Measurements from ENCODE around the gene THAP7. TPM values are rescaled to one million over a fixed set of nuclear protein-coding genes. Genes with fewer than 3 reads are reported as not detected.
"Not testable (repeated sequence)": the region's sequence is repeated elsewhere in the genome, so short reads cannot be mapped to it uniquely, and the experiment has no call there.

Gene THAP7
- total RNA-seq, 1 donor from 2014 or later: 31.5 TPM

GRCh38 chr22:20977516-20978170, 24.3 kb downstream of the THAP7 start:
- Mint-ChIP-seq H3K4me3 (no peak overlapping the region), H3K36me3 (ENCODE audit: low read depth) (peaks cover 2% of the 10 kb centered on the region), H3K4me1 (peaks cover 18% of the 10 kb centered on the region), H3K9me3 (peaks cover 7% of the 10 kb centered on the region), H3K27me3 (no peaks in the 10 kb centered on the region), H3K27ac (no peak overlapping the region)
- DNase-seq: no peak
- intact Hi-C loops (cut with micrococcal nuclease): no loop called here

GRCh38 chr22:20977019-20977418, 24.9 kb downstream of the THAP7 start:
- intact Hi-C loops (cut with micrococcal nuclease): no loop called here
- H3K36me3 Mint-ChIP-seq (ENCODE audit: low read depth): no peaks in the 10 kb centered on the region
- H3K4me3 Mint-ChIP-seq: no peak overlapping the region
- H3K27me3 Mint-ChIP-seq: no peaks in the 10 kb centered on the region
- no peak overlapping the region for H3K27ac Mint-ChIP-seq
- H3K9me3 Mint-ChIP-seq: peaks cover 7% of the 10 kb centered on the region
- peaks cover 15% of the 10 kb centered on the region for H3K4me1 Mint-ChIP-seq
- no peak for DNase-seq

GRCh38 chr22:20976291-20976877, 25.5 kb downstream of the THAP7 start:
- no peaks in the 10 kb centered on the region for H3K36me3 Mint-ChIP-seq (ENCODE audit: low read depth)
- intact Hi-C loops (cut with micrococcal nuclease): no loop called here
- peaks cover 14% of the 10 kb centered on the region for H3K4me1 Mint-ChIP-seq
- H3K4me3 Mint-ChIP-seq: no peak overlapping the region
- no peaks in the 10 kb centered on the region for H3K27me3 Mint-ChIP-seq
- H3K9me3 Mint-ChIP-seq: peaks cover 7% of the 10 kb centered on the region
- H3K27ac Mint-ChIP-seq: no peak overlapping the region
- DNase-seq: no peak

GRCh38 chr22:20975541-20976290, 26.2 kb downstream of the THAP7 start:
- peaks cover 12% of the 10 kb centered on the region for H3K4me1 Mint-ChIP-seq
- no peak overlapping the region for H3K27ac Mint-ChIP-seq
- no peaks in the 10 kb centered on the region for H3K36me3 Mint-ChIP-seq (ENCODE audit: low read depth)
- no peaks in the 10 kb centered on the region for H3K27me3 Mint-ChIP-seq
- no peak overlapping the region for H3K4me3 Mint-ChIP-seq
- no peak for DNase-seq
- intact Hi-C loops (cut with micrococcal nuclease): no loop called here
- peaks cover 7% of the 10 kb centered on the region for H3K9me3 Mint-ChIP-seq

- Mint-ChIP-seq H3K27me3 (no peaks in the 10 kb centered on the region), H3K4me1 (peaks cover 5% of the 10 kb centered on the region), H3K27ac (no peak overlapping the region), H3K36me3 (ENCODE audit: low read depth) (no peaks in the 10 kb centered on the region), H3K4me3 (no peak overlapping the region), H3K9me3 (peaks cover 7% of the 10 kb centered on the region)
- intact Hi-C loops (cut with micrococcal nuclease): no loop called here
- no peak for DNase-seq
These were observed 27.5 kb downstream of the THAP7 start for GRCh38 chr22:20974336-20974955.

- Mint-ChIP-seq H3K27ac (no peak overlapping the region), H3K36me3 (ENCODE audit: low read depth) (no peaks in the 10 kb centered on the region), H3K4me3 (no peak overlapping the region), H3K4me1 (peaks cover under 1% of the 10 kb centered on the region), H3K9me3 (peaks cover 4% of the 10 kb centered on the region), H3K27me3 (no peaks in the 10 kb centered on the region)
- intact Hi-C loops (cut with micrococcal nuclease): no loop called here
- DNase-seq: no peak
These were observed 28.2 kb downstream of the THAP7 start for GRCh38 chr22:20973634-20974286.

- H3K27me3 Mint-ChIP-seq: no peaks in the 10 kb centered on the region
- no peaks in the 10 kb centered on the region for H3K4me1 Mint-ChIP-seq
- no peak for DNase-seq
- no peak overlapping the region for H3K4me3 Mint-ChIP-seq
- no peaks in the 10 kb centered on the region for H3K36me3 Mint-ChIP-seq (ENCODE audit: low read depth)
- no peaks in the 10 kb centered on the region for H3K9me3 Mint-ChIP-seq
- intact Hi-C loops (cut with micrococcal nuclease): no loop called here
- no peak overlapping the region for H3K27ac Mint-ChIP-seq
These were observed 28.9 kb downstream of the THAP7 start for GRCh38 chr22:20972933-20973577.

GRCh38 chr22:20972014-20972694, 29.8 kb downstream of the THAP7 start:
- H3K9me3 Mint-ChIP-seq; H3K36me3 Mint-ChIP-seq (ENCODE audit: low read depth); intact Hi-C loops (cut with micrococcal nuclease); DNase-seq; H3K27me3 Mint-ChIP-seq; H3K4me3 Mint-ChIP-seq; H3K4me1 Mint-ChIP-seq; H3K27ac Mint-ChIP-seq: not testable (repeated sequence)

- no peak for DNase-seq
- intact Hi-C loops (cut with micrococcal nuclease): no loop called here
- no peak overlapping the region for H3K27ac Mint-ChIP-seq
- H3K9me3 Mint-ChIP-seq: no peaks in the 10 kb centered on the region
- H3K36me3 Mint-ChIP-seq (ENCODE audit: low read depth): no peaks in the 10 kb centered on the region
- H3K27me3 Mint-ChIP-seq: peaks cover 2% of the 10 kb centered on the region
- no peak overlapping the region for H3K4me3 Mint-ChIP-seq
- H3K4me1 Mint-ChIP-seq: no peaks in the 10 kb centered on the region
These were observed 30.8 kb downstream of the THAP7 start for GRCh38 chr22:20970939-20971657.

GRCh38 chr22:20968281-20968977, 33.5 kb downstream of the THAP7 start:
- H3K4me1 Mint-ChIP-seq: peaks cover 4% of the 10 kb centered on the region
- no peak overlapping the region for H3K27ac Mint-ChIP-seq
- no peak for DNase-seq
- no peaks in the 10 kb centered on the region for H3K9me3 Mint-ChIP-seq
- H3K4me3 Mint-ChIP-seq: no peak overlapping the region
- no peaks in the 10 kb centered on the region for H3K36me3 Mint-ChIP-seq (ENCODE audit: low read depth)
- peaks cover 19% of the 10 kb centered on the region for H3K27me3 Mint-ChIP-seq
- intact Hi-C loops (cut with micrococcal nuclease): no loop called here

- intact Hi-C loops (cut with micrococcal nuclease): no loop called here
- Mint-ChIP-seq H3K27ac (no peak overlapping the region), H3K9me3 (no peaks in the 10 kb centered on the region), H3K27me3 (peaks cover 21% of the 10 kb centered on the region), H3K4me1 (peaks cover 4% of the 10 kb centered on the region), H3K36me3 (ENCODE audit: low read depth) (no peaks in the 10 kb centered on the region), H3K4me3 (no peak overlapping the region)
- no peak for DNase-seq
These were observed 34.2 kb downstream of the THAP7 start for GRCh38 chr22:20967697-20968211.
